Right lobe of liver (tissue), 6 donors: ENCODE measurements around the gene NR2C2AP. TPM values are rescaled to one million over a fixed set of nuclear protein-coding genes. Genes with fewer than 3 reads are reported as not detected.

Source experiments
- ATAC-seq, 4 donors: fragments of 200-7000 bp; cut with Tn5 transposase; one replicate each; pipeline ENCODE4 v1.9.1; 2020; ENCODE audit warnings: mild to moderate bottlenecking in 4 of 4, moderate library complexity in 4 of 4
- DNase-seq, 3 donors: peaks; one replicate each; pipeline ENCODE4 v3.0.0-alpha.2; 2020
- H3K27ac ChIP-seq, 3 donors: fragments of 200-600 bp; one replicate each; pipeline ENCODE4 v1.8.0; 2022
- H3K27me3 ChIP-seq, 2 donors: fragments of 200-600 bp; one replicate each; pipeline ENCODE4 v1.8.0; 2022
- H3K36me3 ChIP-seq, 4 donors: fragments of 200-600 bp; sonication (generic) in 1 of 4; one replicate each; pipeline versions ENCODE4 v1.5.1 to v1.8.0; 2017 to 2022; ENCODE audit warnings: control low read depth in 1 of 4
- H3K4me1 ChIP-seq, 4 donors: fragments of 200-600 bp; sonication (generic) in 1 of 4; one replicate each; pipeline versions ENCODE4 v1.5.1 to v1.8.0; 2017 to 2022; ENCODE audit warnings: control low read depth in 1 of 4
- H3K4me3 ChIP-seq, 3 donors: fragments of 200-600 bp; one replicate each; pipeline ENCODE4 v1.8.0; 2022
- H3K9me3 ChIP-seq, 4 donors: fragments of 200-600 bp; sonication (generic) in 1 of 4; one replicate each; pipeline versions ENCODE4 v1.5.1 to v1.8.0; 2017 to 2022; ENCODE audit warnings: control low read depth in 1 of 4
- CTCF ChIP-seq, 4 donors: fragments of 200-600 bp in 3 of 4; fragments of 450-650 bp in 1 of 4; IDR thresholded peaks; one replicate each; pipeline versions ENCODE4 v1.5.1 to v1.8.0; 2016 to 2022; ENCODE audit warnings: antibody characterized with exemption in 4 of 4, mild to moderate bottlenecking in 2 of 4
- POLR2A ChIP-seq: fragments of 450-650 bp; IDR thresholded peaks from one replicate; pipeline ENCODE4 v1.6.1; 2017; ENCODE audit warnings: antibody characterized with exemption, mild to moderate bottlenecking
- WGBS: methylation state at CpG from one replicate; pipeline ENCODE4 v1.1.6; 2018; ENCODE audit warnings: low coverage, low lambda C conversion rate; ENCODE audit not compliant: insufficient coverage; ENCODE audit errors: missing lambda C conversion rate; 5-methylcytosine and 5-hydroxymethylcytosine counted together
- intact Hi-C, 2 donors: fragments of 100-400 bp; cut with DNase I; formaldehyde crosslinking; loops; one replicate each; pipeline versions ENCODE4 v1.11.2 to v1.14.1; 2022
- total RNA-seq, 6 experiments: library from RNA; depleted of rRNA in 2 of 6; stranded (reverse); fragments of >200 nt in 2 of 6; fragmentation: NEBNext Ultra II Directional in 3 of 6; extraction: Animal tissue kit (Norgen Biotek cat#: 25700) in 3 of 6; gene quantifications; one replicate each; pipeline versions ENCODE4 v1.1.0 to v1.2.4, GENCODE V29; 2016 to 2023
- donor health status: DM: no; HTN: yes; CAD: no.
- donor health status: DM: no; HTN: no; CAD: no.
- donor health status: DM: no; HTN: no; CAD: no.
- donor health status: DM: no; HTN: yes; CAD: no.
- donor health status: DM: no; HTN: yes; CAD: no.

NR2C2AP gene
- total RNA-seq, 6 experiments from 2014 or later = 2.6 to 11.3 (median 5.4) TPM

- intact Hi-C loops = loop anchor here in 1 of 2 donors (10.0 kb wide), 1 partner anchor 303 kb away; no protein-coding TSS in a partner anchor
- Histone ChIP-seq H3K4me1 (peaks cover 0 to 13% (median 8%) of the 10 kb centered on the region in 4 donors), H3K27me3 (no peaks in the 10 kb centered on the region), H3K27ac (peak within 1 kb of the TSS; percentile 99 to 100 (median 99)), H3K36me3 (no peaks in the 10 kb centered on the region), H3K9me3 (no peaks in the 10 kb centered on the region), H3K4me3 (peak within 1 kb of the TSS; percentile 74 to 99 (median 99))
- ATAC-seq (peak; percentile 93 to 97 (median 95)), DNase-seq (peak; percentile 99)
- TF ChIP-seq POLR2A (peak; percentile 61), CTCF (IDR thresholded peaks at IDR 0.05) (no peak)
- WGBS = 0% methylated on average over 17 of the region's 53 CpGs
Observed at GRCh38 chr19:19192078-19192882, 10.9 kb downstream of the NR2C2AP start, which contains the start of the genes BORCS8 and RFXANK. Gene BORCS8, minus strand, starts transcription at chr19:19192152. Its CDS starts 35 bp downstream, at chr19:19192117. Gene RFXANK, plus strand, starts transcription at chr19:19192258. Its CDS starts 1,689 bp downstream, at chr19:19193947.

GRCh38 chr19:19191768-19192077, 11.5 kb downstream of the NR2C2AP start:
- 10% methylated on average over 3 of the region's 17 CpGs for WGBS
- intact Hi-C loops = loop anchor here in 1 of 2 donors (10.0 kb wide), 1 partner anchor 303 kb away; no protein-coding TSS in a partner anchor
- no peak for ATAC-seq
- peak overlapping the region; percentile 74 to 99 (median 99) for H3K4me3 ChIP-seq
- peaks cover 0 to 13% (median 8%) of the 10 kb centered on the region in 4 donors for H3K4me1 ChIP-seq
- H3K27me3 ChIP-seq = no peaks in the 10 kb centered on the region
- H3K27ac ChIP-seq = peak overlapping the region; percentile 99 to 100 (median 99)
- no peak for DNase-seq
- H3K9me3 ChIP-seq = no peaks in the 10 kb centered on the region
- H3K36me3 ChIP-seq = no peaks in the 10 kb centered on the region
- no peak for TF ChIP-seq CTCF (IDR thresholded peaks at IDR 0.05)
- TF ChIP-seq POLR2A = no peak

GRCh38 chr19:19186742-19187141, 16.5 kb downstream of the NR2C2AP start:
- TF ChIP-seq POLR2A = no peak
- TF ChIP-seq CTCF (IDR thresholded peaks at IDR 0.05) = no peak
- 100% methylated on average over 1 of the region's 14 CpGs for WGBS

GRCh38 chr19:19185853-19186740, 17.1 kb downstream of the NR2C2AP start:
- intact Hi-C loops = loop anchor here in 1 of 2 donors (10.0 kb wide), 1 partner anchor 159 kb away; no protein-coding TSS in a partner anchor
- 69% methylated on average over 2 of the region's 9 CpGs for WGBS
- Histone ChIP-seq H3K9me3 (no peaks in the 10 kb centered on the region), H3K4me3 (no peak overlapping the region), H3K27me3 (no peaks in the 10 kb centered on the region), H3K4me1 (peaks cover 0 to 10% (median 6%) of the 10 kb centered on the region in 4 donors), H3K36me3 (peaks cover 0 to 10% (median 2%) of the 10 kb centered on the region in 4 donors), H3K27ac (no peak overlapping the region)
- TF ChIP-seq CTCF (IDR thresholded peaks at IDR 0.05) (peak; percentile 52 to 61 (median 58)), POLR2A (no peak)
- DNase-seq (peak in 1 of 3 donors; percentile 34), ATAC-seq (peak; percentile 78 to 87 (median 82))

More at GRCh38 chr19:19186742-19187141, 16.5 kb downstream of the NR2C2AP start:
- Histone ChIP-seq H3K4me3 (no peak overlapping the region), H3K36me3 (peaks cover 0 to 10% (median 2%) of the 10 kb centered on the region in 4 donors), H3K27ac (no peak overlapping the region), H3K27me3 (no peaks in the 10 kb centered on the region), H3K4me1 (peaks cover 0 to 13% (median 7%) of the 10 kb centered on the region in 4 donors), H3K9me3 (no peaks in the 10 kb centered on the region)
- intact Hi-C loops = loop anchor here in 1 of 2 donors (10.0 kb wide), 1 partner anchor 158 kb away; no protein-coding TSS in a partner anchor
- DNase-seq = no peak
- ATAC-seq = no peak
